A673 (cell line): ENCODE data around the gene FKBP5. TPM values are rescaled to one million over a fixed set of nuclear protein-coding genes. Genes with fewer than 3 reads are reported as not detected.

Source experiments
- Bru-seq: library from RNA; stranded (reverse); fragments of 400-500 nt; gene quantifications from one replicate; lab custom pipeline; 2021; lab: Mats Ljungman, UMichigan
- BruChase-seq, 2 experiments: library from RNA; stranded (reverse); fragments of 400-500 nt; gene quantifications; one replicate each; lab custom pipeline; 2021; lab: Mats Ljungman, UMichigan
- BruUV-seq: library from RNA; stranded (reverse); fragments of 400-500 nt; replicated peaks from 2 replicates; lab custom pipeline; 2021; lab: Mats Ljungman, UMichigan
- CTCF ChIA-PET: fragments of 300-600 bp; sonication (Branson Sonifier 250); formaldehyde crosslinking; loops from one replicate; lab custom pipeline; 2022; ENCODE audit warnings: antibody characterized with exemption; lab: Charles Lee
- POLR2A ChIA-PET: fragments of 300-600 bp; sonication (Branson Sonifier 250); formaldehyde crosslinking; loops from one replicate; lab custom pipeline; 2022; ENCODE audit warnings: antibody characterized with exemption; ENCODE audit not compliant: low non-redundant PET; lab: Charles Lee
- DNase-seq: peaks from one replicate; pipeline ENCODE4 v3.0.0-alpha.2; 2015; ENCODE audit warnings: low spot score
- H3K27ac ChIP-seq: fragments of 200-600 bp; sonication (generic); 2 replicates; pipeline ENCODE4 v1.5.1; 2016; ENCODE audit warnings: mixed run types, low read depth, mild to moderate bottlenecking, mixed read lengths, antibody characterized with exemption, low read length; ENCODE audit not compliant: poor library complexity, severe bottlenecking
- H3K27me3 ChIP-seq: fragments of 200-600 bp; sonication (generic); replicated peaks from 2 replicates; pipeline ENCODE4 v1.6.1; 2017; ENCODE audit warnings: mixed run types, low read depth, mild to moderate bottlenecking, mixed read lengths, antibody characterized with exemption, low read length; ENCODE audit not compliant: insufficient read depth, poor library complexity
- H3K36me3 ChIP-seq: fragments of 200-600 bp; sonication (generic); 2 replicates; pipeline ENCODE4 v1.6.1; 2016; ENCODE audit warnings: mixed run types, mild to moderate bottlenecking, mixed read lengths, antibody characterized with exemption, low read length; ENCODE audit not compliant: insufficient read depth, poor library complexity, severe bottlenecking
- H3K4me1 ChIP-seq: fragments of 200-600 bp; sonication (generic); 2 replicates; pipeline ENCODE4 v1.6.1; 2017; ENCODE audit warnings: mixed run types, mild to moderate bottlenecking, mixed read lengths, antibody characterized with exemption, low read length; ENCODE audit not compliant: insufficient read depth, poor library complexity, severe bottlenecking
- H3K4me3 ChIP-seq: fragments of 200-600 bp; sonication (generic); 2 replicates; pipeline ENCODE4 v1.5.1; 2016; ENCODE audit warnings: low read depth, mixed run types, mild to moderate bottlenecking, mixed read lengths, low read length; ENCODE audit not compliant: poor library complexity, severe bottlenecking
- H3K9me3 ChIP-seq: fragments of 200-600 bp; sonication (generic); 2 replicates; pipeline ENCODE4 v1.6.1; 2016; ENCODE audit warnings: mixed run types, low read depth, mild to moderate bottlenecking, mixed read lengths, antibody characterized with exemption, low read length; ENCODE audit not compliant: poor library complexity, severe bottlenecking
- EZH2 ChIP-seq: fragments of 200-600 bp; sonication (generic); IDR thresholded peaks from 2 replicates; pipeline ENCODE4 v1.6.1; 2017; ENCODE audit warnings: borderline replicate concordance, low read depth, mild to moderate bottlenecking, mixed read lengths, antibody characterized with exemption, low read length; ENCODE audit not compliant: poor library complexity, severe bottlenecking
- intact Hi-C: fragments of 100-400 bp; cut with micrococcal nuclease; formaldehyde crosslinking; loops from one replicate; pipeline ENCODE4 v1.10.0; 2022; ENCODE audit not compliant: unreplicated experiment
- long read RNA-seq: library from polyadenylated mRNA; stranded (forward); transcript quantifications from one replicate; pipeline ENCODE4 v2.0.0, GENCODE V29; 2022
- total RNA-seq: library from RNA; stranded (reverse); gene quantifications from 2 replicates; pipeline ENCODE4 v1.2.3, GENCODE V29; 2021
- TF ChIP-seq, protein P1 (sequence below): fragments of 300-800, 200-600 bp; sonication (generic); conservative IDR thresholded peaks from 2 replicates; pipeline ENCODE4 v1.5.1; 2017; ENCODE audit warnings: low read depth, mild to moderate bottlenecking, antibody characterized with exemption, low read length, moderate library complexity, mixed read lengths

The FKBP5 gene
- total RNA-seq (20.4 and 26.2 TPM in 2 replicates), Bru-seq, nascent RNA (percentile 61 among the genes with signal in this experiment), BruChase-seq, experiment 1, labeled RNA remaining after a 2-hour chase (percentile 57 among the genes with signal in this experiment), BruChase-seq, experiment 2, labeled RNA remaining after a 6-hour chase (percentile 61 among the genes with signal in this experiment)
- long read RNA-seq, transcript FKBP5-201 (11 exons, 3,772 nt), result major isoform, 105 of 122 reads
- long read RNA-seq, partial matches to known transcripts, result 3 of 122 reads
- long read RNA-seq, other reads (novel, unspliced or antisense), result 13 of 122 reads

DNA sequence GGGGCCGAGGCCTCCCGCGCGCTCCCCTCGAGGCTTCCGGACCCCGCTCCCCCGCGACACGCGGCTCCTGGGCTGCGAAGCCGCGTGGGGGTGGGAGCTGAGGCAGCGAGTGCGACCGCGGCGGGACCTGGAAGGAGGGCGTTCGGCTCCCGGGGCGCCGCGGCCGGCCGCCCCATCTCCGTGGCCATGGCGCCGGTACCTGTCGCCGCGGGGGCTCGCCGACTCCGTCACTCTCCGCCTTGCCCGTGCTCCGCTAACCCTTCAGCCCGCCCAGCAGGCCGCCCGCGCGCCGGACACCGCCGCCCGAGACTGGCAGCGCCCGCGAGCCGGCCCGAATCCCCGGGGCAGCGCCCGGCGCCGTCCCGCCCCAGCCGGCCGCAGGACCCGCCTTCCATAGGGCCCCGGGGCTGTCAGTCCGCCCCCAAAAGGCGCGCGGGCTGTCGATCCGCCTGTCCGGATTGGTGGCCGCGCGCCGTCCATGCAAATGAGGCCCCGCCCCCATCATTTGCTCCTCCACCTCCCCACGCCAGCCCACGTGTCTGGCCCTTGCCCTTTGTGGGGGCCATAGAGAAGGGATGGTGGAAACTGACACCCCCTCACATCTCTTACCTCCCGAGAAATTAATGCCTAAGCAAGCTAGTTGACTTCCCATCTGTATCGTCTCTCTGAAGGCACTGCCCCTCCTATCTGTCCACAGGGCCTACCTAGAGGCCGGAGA is at the start of gene FKBP5:
TSS of gene FKBP5 (minus strand) at position 311 of the 718 bp plus-strand sequence. CDS start 46,091 bp downstream, outside the sequence.
- POLR2A ChIA-PET, result no interaction called here
- intact Hi-C loops, result loop anchor here (2.0 kb wide), 1 partner anchor 38 kb away; no protein-coding TSS in a partner anchor

DNA sequence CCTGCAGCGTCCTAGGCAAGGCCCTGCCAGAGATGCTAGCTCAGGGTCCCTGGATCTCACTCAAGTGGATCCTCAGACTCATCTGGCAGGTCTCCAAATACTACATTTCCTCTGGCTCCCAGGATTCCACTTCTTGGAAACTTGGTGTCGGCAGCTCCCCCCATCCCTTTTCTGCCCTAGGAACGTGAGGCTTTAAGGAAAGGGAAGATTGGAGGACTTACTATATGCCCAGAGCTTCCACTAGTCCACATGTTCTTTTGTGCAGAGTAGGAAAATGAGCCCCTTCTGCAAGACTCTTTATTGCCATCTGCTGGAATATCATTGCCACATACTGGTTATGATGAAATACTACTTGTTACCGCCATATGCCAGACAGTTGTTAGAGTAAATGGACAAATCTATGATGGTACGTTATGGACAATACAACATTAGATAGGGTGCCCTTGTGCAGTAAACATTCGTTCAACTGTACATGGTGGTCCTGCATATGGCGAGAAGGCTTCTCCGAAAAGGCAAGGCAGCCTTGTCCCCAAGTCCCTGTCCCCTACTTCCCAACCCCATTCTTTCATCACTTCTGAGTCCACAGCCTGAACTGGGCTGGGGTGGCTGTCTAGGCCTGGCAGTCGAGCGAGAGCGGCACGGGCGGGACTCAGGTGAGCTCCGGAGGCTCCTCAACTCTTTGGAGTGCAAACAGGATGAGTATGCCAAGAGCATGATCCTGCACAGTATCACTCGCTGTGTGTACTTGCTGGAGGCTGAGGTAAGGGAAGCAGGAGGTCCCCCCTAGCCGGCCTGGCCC is 48.9 kb upstream of the FKBP5 start:
- Histone ChIP-seq H3K4me1 (peaks cover 12% of the 10 kb centered on the region), H3K27ac (no peak overlapping the region), H3K27me3 (no peaks in the 10 kb centered on the region), H3K4me3 (no peak overlapping the region), H3K36me3 (no peaks in the 10 kb centered on the region), H3K9me3 (no peaks in the 10 kb centered on the region)
- no TSS peak for BruUV-seq
- peak; percentile 89 for DNase-seq
- TF ChIP-seq EZH2, result no peak
- TF ChIP-seq, protein P1, sequence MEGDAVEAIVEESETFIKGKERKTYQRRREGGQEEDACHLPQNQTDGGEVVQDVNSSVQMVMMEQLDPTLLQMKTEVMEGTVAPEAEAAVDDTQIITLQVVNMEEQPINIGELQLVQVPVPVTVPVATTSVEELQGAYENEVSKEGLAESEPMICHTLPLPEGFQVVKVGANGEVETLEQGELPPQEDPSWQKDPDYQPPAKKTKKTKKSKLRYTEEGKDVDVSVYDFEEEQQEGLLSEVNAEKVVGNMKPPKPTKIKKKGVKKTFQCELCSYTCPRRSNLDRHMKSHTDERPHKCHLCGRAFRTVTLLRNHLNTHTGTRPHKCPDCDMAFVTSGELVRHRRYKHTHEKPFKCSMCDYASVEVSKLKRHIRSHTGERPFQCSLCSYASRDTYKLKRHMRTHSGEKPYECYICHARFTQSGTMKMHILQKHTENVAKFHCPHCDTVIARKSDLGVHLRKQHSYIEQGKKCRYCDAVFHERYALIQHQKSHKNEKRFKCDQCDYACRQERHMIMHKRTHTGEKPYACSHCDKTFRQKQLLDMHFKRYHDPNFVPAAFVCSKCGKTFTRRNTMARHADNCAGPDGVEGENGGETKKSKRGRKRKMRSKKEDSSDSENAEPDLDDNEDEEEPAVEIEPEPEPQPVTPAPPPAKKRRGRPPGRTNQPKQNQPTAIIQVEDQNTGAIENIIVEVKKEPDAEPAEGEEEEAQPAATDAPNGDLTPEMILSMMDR, result peak; percentile 77
- POLR2A ChIA-PET, result no interaction called here
- intact Hi-C loops, result loop anchor here (1.0 to 10.0 kb wide), 2 partner anchors 214 to 357 kb away; no protein-coding TSS in a partner anchor
- CTCF ChIA-PET, result interaction anchor here (0.6 to 2.9 kb wide), 11 partner anchors 10 to 215 kb away, joined by 3 to 52 read pairs (median 5); no protein-coding TSS in a partner anchor

More for the DNA sequence above, at the start of gene FKBP5:
- no TSS peak for BruUV-seq
- H3K4me3 ChIP-seq, result peak within 1 kb of the TSS; percentile 67
- H3K36me3 ChIP-seq, result no peaks in the 10 kb centered on the region
- H3K9me3 ChIP-seq, result no peaks in the 10 kb centered on the region
- DNase-seq, result peak; percentile 93
- peaks cover 9% of the 10 kb centered on the region for H3K4me1 ChIP-seq
- no peaks in the 10 kb centered on the region for H3K27me3 ChIP-seq
- CTCF ChIA-PET, result interaction anchor here (0.6 kb wide), 1 partner anchor 48 kb away, joined by 3 read pairs; the partner anchor contains the start of gene ARMC12
- no peak for TF ChIP-seq EZH2
- TF ChIP-seq, protein P1, result no peak
- no peak within 1 kb of the TSS for H3K27ac ChIP-seq

DNA sequence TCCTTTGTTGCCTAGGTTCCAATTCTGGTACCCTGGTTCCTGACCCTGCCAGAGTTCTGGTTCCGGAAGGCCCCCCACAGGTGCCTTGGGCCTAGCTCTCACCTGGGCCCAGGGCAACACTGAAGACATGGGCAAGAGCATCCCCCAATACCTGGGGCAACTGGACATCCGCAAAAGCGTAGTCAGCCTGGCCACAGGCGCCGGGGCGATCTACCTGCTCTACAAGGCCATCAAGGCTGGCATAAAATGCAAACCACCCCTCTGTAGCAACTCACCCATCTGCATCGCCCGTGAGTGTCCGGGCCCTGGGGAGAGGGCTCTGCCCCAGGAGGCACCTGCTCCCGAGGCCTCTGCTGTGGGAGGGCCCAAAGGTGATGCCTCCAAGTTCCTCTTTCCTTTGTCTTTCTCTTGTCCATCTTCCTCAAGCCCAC is 48.3 kb upstream of the FKBP5 start, which contains the start of gene ARMC12:
TSS of gene ARMC12 (plus strand) at position 51 of the 431 bp plus-strand sequence. CDS start at position 128, 77 bp downstream.
- ChIA-PET CTCF (interaction anchor here (0.5 to 2.9 kb wide), 16 partner anchors 9 to 214 kb away, joined by 3 to 52 read pairs (median 5); partner anchors contain the start of gene FKBP5), POLR2A (no interaction called here)
- no peak within 1 kb of the TSS for H3K27ac ChIP-seq

More for the DNA sequence above, 48.3 kb upstream of the FKBP5 start, which contains the start of gene ARMC12:
- H3K27me3 ChIP-seq, result no peaks in the 10 kb centered on the region
- BruUV-seq, result no TSS peak
- no peaks in the 10 kb centered on the region for H3K36me3 ChIP-seq
- no peak for DNase-seq
- intact Hi-C loops, result loop anchor here (1.0 to 10.0 kb wide), 3 partner anchors 154 to 358 kb away; no protein-coding TSS in a partner anchor
- H3K4me3 ChIP-seq, result no peak within 1 kb of the TSS
- peaks cover 17% of the 10 kb centered on the region for H3K4me1 ChIP-seq
- no peaks in the 10 kb centered on the region for H3K9me3 ChIP-seq
- no peak for TF ChIP-seq EZH2
- TF ChIP-seq, protein P1, result no peak
